HG03103 (cell line): ENCODE results near the gene KIF5B.
A peak's percentile ranks its signal among the peaks of the same experiment; 100 is the strongest.
"Not testable (repeated sequence)": the region's sequence is repeated elsewhere in the genome, so short reads cannot be mapped to it uniquely, and the experiment has no call there.

ENCODE experiments used
- ATAC-seq: cut with Tn5 transposase; IDR thresholded peaks from one replicate; pipeline ENCODE4 v1.9.1; 2021; ENCODE audit warnings: low read depth; ENCODE audit not compliant: unreplicated experiment

The KIF5B gene

GRCh38 chr10:32056136-32057035, at the start of gene KIF5B:
KIF5B (minus strand) TSS chr10:32056425; CDS start chr10:32055973, 452 bp downstream.
- peak; percentile 81 for ATAC-seq

- ATAC-seq = no peak
These were observed 49.7 kb upstream of the KIF5B start for GRCh38 chr10:32105782-32106382.

- no peak for ATAC-seq
These were observed 48.6 kb upstream of the KIF5B start for GRCh38 chr10:32104622-32105509.

- no peak for ATAC-seq
These were observed 48.0 kb upstream of the KIF5B start for GRCh38 chr10:32104181-32104580.

GRCh38 chr10:32103721-32104120, 47.5 kb upstream of the KIF5B start:
- no peak for ATAC-seq

- not testable (repeated sequence) for ATAC-seq
These were observed 42.5 kb upstream of the KIF5B start for GRCh38 chr10:32098566-32099259.

- no peak for ATAC-seq
These were observed 39.0 kb upstream of the KIF5B start for GRCh38 chr10:32095116-32095733.

- no peak for ATAC-seq
These were observed 37.4 kb upstream of the KIF5B start for GRCh38 chr10:32093650-32094049.

GRCh38 chr10:32091046-32091445, 34.8 kb upstream of the KIF5B start:
- no peak for ATAC-seq

GRCh38 chr10:32084185-32084851, 28.1 kb upstream of the KIF5B start:
- no peak for ATAC-seq

GRCh38 chr10:32077896-32078485, 21.8 kb upstream of the KIF5B start:
- ATAC-seq = no peak

GRCh38 chr10:32073659-32074058, 17.4 kb upstream of the KIF5B start:
- no peak for ATAC-seq

GRCh38 chr10:32073128-32073527, 16.9 kb upstream of the KIF5B start:
- no peak for ATAC-seq

GRCh38 chr10:32072025-32072800, 16.0 kb upstream of the KIF5B start:
- no peak for ATAC-seq

GRCh38 chr10:32070645-32071044, 14.4 kb upstream of the KIF5B start:
- no peak for ATAC-seq

- no peak for ATAC-seq
These were observed 12.3 kb upstream of the KIF5B start for GRCh38 chr10:32068569-32068968.

GRCh38 chr10:32067931-32068330, 11.7 kb upstream of the KIF5B start:
- not testable (repeated sequence) for ATAC-seq

GRCh38 chr10:32065856-32066255, 9.6 kb upstream of the KIF5B start:
- no peak for ATAC-seq
